GM21825 (cell line): Measurements from ENCODE around the gene SLC4A2.

Experiments used
- ATAC-seq: cut with Tn5 transposase; IDR thresholded peaks from one replicate; pipeline ENCODE4 v1.9.1; 2021; ENCODE audit warnings: mild to moderate bottlenecking, moderate library complexity; ENCODE audit not compliant: unreplicated experiment

Gene SLC4A2

DNA sequence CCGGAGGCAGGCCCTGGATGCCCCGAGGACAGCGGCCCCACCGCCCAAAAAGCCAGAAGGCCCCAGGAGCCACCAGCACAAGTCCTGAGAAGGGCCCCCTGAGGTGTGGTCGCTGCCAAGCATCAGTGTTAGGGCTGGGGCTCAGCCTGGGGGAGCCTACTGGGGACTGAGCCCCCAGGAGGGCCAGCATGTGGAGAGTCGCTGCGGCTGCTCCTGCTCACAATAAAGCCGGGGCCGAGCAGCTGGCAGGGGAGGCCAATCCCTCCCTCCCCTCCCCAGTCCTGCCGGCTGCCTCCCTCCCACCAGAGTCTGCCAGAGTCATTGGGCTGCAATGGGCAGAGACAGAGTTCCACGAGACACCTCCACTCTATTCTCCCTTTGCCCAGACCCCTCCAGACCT lies 14.1 kb upstream of the SLC4A2 start:
- ATAC-seq = no peak

- ATAC-seq = no peak
These were observed 13.4 kb upstream of the SLC4A2 start for GRCh38 chr7:151045967-151046366.

DNA sequence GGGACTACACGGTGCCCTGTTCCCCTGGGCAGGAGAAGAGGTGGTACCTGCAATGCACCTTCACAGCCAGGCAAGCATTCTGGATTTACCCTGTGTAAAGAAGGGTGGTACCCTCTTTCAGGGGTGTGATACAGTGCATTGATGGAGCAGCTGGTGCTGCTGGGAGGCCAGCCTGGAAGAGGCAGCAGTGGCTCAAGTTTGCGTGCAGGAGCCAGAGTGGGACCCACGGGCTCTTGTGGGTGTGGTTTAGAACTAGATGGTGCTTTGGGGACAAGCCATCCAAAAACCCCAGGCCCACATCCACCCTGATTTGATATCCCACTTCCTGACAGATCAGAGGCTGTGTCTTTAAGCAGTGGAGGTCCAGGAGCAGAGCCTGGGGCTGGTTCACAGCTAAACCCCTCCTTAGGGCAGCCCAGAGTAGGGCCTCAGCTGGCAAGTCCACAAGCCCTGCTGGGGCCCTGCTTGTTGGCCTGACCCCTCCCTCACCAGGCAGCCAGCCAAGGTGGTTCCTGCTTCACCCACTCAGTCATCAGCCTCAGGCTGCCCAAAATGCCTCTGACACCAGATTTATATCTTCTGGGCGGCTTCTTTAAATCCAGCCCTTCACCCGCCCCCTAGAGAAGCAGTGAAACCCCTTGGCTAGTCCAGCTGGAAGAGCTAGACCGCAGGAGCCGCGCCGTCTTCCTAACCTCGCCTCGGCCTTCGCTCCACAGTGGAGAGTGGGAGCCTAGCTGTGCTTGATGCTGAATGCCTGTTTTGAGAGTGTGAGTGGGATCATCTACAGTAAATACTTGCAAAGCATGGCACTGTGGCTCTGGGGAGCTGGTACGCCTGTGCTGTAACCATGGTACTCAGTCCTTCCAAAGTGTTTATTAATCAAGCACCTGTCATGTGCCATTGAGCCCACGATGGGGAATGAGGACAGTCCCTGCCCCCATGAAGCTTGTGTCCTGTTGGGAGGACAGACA lies 12.5 kb upstream of the SLC4A2 start:
- no peak for ATAC-seq

DNA sequence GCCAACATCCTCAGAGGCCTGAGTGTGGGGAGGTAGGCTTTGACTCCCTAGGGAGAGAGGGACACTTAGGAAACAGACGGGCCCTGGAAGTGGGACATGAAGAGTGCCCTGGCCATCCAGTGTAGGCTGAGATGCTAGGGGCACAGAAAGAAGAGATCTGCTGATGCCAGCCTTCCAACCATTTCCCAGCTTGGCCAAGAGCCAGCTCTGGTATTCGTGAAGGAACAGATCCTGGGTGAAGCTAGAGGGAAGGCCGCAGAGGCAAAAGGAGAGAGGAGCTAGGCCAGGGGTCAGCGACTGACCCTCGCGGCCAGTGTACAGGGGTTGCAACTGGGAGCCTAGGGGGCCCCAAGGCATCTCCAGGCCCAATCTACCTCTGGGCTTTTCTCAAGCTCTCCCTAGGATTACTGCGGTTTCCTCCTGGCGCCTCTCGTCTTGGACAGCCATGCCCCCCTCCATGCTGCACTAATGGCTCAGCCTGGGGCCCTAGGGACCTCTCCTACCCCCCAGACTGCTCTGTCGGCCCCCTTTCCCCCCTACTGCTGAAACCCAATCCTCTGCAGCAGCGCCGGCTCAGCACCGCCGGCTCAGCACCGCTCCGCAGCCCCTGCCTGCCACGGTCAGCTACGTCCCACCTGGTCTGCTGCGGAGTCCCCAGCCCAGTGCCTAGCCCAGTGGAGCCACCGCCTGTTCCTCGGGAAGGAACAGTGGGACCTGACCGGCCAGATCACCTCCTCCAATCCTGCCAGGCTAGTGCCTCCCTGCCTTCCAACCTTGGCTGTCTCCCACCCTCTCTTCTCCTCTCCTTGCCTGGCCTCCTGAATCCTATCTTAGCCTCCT lies 11.2 kb upstream of the SLC4A2 start, which contains the start of gene ASIC3:
Gene ASIC3, plus strand, starts transcription at position 556 of the 840 bp plus-strand sequence. CDS start 355 bp downstream, outside the sequence.
- ATAC-seq = no peak

DNA sequence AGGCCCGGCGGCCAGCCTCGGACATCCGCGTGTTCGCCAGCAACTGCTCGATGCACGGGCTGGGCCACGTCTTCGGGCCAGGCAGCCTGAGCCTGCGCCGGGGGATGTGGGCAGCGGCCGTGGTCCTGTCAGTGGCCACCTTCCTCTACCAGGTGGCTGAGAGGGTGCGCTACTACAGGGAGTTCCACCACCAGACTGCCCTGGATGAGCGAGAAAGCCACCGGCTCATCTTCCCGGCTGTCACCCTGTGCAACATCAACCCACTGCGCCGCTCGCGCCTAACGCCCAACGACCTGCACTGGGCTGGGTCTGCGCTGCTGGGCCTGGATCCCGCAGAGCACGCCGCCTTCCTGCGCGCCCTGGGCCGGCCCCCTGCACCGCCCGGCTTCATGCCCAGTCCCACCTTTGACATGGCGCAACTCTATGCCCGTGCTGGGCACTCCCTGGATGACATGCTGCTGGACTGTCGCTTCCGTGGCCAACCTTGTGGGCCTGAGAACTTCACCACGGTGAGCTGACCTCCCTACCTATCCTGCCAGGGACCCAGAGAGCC lies 10.4 kb upstream of the SLC4A2 start:
- ATAC-seq = no peak

- ATAC-seq = no peak
These were observed 8.3 kb upstream of the SLC4A2 start for GRCh38 chr7:151051108-151051507.

GRCh38 chr7:151053096-151053495 lies 6.3 kb upstream of the SLC4A2 start:
- ATAC-seq = no peak

DNA sequence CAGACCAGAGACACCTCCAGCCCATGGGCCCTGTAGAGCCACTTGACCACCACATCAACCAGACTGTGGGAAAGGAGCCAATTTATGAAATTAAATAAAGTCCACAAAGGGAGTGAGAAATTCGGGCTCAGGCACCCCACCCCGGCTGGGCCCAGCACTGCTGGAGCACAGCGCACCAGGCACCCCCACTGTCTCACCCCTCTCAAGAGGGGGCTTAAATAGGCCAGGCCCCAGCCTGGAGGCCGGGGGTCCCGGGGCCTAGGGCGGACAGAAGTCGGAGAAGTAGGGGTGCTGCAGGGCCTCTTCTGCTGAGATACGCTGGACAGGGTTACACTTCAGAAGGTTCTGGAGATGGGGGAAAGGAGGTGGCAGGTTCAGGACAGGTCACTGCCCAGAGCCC lies 5.6 kb upstream of the SLC4A2 start:
- ATAC-seq = no peak

GRCh38 chr7:151056283-151056665 lies 3.1 kb upstream of the SLC4A2 start:
- no peak for ATAC-seq

GRCh38 chr7:151056666-151057505 lies 2.5 kb upstream of the SLC4A2 start:
- ATAC-seq = no peak

DNA sequence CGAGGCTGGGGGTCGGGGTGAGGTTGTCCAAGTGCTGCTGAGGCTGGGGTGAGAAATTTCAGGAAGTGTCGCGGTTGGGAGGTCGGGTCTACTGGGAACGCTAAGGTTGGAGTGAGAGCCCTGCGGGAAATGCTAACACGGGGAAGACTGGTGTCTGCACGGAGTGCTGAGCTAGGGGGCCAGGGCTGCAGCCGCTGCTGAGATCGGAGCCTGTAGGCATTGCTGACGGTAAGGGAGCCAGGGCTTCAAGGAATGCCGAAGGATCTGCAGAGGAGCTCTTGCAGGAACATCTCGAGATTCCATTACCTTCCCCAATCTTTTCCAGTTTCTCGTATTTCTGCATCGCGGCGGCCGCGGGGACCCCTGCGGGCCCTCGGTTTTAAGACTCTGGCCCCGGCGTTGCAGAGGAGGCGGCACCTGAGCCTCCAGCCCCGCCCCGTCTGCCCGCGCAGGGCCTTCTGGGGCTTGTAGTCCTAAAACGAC lies 1.8 kb upstream of the SLC4A2 start, which contains the start of gene CDK5:
Gene CDK5, minus strand, starts transcription at position 392 of the 483 bp plus-strand sequence. Its CDS starts 49 bp downstream, at position 343.
- ATAC-seq = peak; percentile 1

GRCh38 chr7:151057989-151058780 lies 1.2 kb upstream of the SLC4A2 start:
- peak; percentile 86 for ATAC-seq

DNA sequence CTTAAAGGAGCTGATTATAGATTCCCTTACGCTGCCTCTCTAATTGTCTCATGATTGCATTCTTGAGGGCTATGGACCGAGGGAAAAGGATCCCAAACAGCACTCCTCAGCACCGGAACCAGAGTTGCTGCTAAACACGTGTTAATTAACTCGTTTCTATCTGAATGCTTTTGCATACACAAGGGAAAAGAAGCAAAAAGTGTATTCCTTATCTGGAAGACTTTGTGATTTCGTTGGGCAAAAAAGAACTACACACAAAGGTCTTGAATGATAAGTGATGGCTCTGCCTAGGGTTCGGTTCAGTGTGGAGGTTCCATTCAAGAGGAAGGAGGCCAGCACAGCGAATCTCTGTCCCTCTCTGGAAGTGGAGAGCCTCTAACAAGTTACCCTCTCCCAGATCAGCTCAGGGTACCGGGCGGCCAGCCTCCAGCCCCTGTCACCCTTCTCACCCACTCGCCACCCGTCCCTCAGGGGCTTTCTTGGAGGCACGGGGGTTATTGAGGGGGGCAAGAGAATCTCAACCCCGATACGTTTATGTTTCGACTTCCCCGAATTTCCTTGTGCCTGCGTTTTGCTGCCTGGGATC lies 515 bp upstream of the SLC4A2 start:
- no peak for ATAC-seq

GRCh38 chr7:151060113-151060415 lies 675 bp downstream of the SLC4A2 start:
- no peak for ATAC-seq

- no peak for ATAC-seq
These were observed 1.2 kb downstream of the SLC4A2 start for GRCh38 chr7:151060416-151061212.

- ATAC-seq = no peak
These were observed 2.1 kb downstream of the SLC4A2 start for GRCh38 chr7:151061213-151062110.

DNA sequence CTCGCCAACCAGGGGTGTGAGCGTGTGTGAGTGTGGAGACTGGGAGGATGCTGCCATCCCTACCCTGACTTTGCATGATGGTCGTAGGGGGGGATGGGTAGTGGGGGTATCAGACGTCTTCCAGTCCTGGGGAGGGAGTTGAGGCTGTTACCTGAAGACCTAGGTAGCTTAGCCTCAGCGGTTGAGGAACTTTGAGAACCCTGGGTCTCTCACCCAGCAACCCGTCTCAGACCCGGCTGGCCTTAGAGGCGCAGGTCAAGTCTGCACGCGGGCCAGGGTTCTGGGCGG lies 2.7 kb downstream of the SLC4A2 start:
- ATAC-seq = no peak
